KG1 (cell line): ENCODE data around the gene C2orf74.
"Not testable (repeated sequence)": the region's sequence is repeated elsewhere in the genome, so short reads cannot be mapped to it uniquely, and the experiment has no call there.

Experiments used
- DNase-seq: peaks from one replicate; lab custom pipeline; 2025; lab: John Stamatoyannopoulos, UW

Gene C2orf74

DNA sequence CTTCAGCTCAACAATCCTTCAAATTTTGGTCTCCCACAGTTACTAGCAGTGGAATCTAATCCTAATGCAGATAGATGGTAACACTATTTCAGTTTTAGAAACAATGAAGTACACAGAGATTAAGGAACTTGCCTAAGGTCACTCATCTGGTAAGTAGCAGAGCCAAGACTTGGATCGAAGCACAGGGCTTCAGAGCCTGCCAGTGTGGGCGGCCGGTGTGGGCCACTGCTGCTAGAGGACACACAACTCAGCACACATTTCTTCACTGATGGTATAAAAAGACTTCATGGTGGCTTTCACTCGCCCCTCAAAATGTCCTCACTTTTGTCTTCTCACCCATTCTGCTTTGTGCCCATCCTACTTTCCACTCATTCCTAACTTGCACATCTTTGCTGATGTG, 11.1 kb downstream of the C2orf74 start:
- no peak for DNase-seq

- no peak for DNase-seq
These were observed 13.0 kb downstream of the C2orf74 start for GRCh38 chr2:61175036-61175435.

- peak; percentile 85 for DNase-seq
These were observed 15.1 kb downstream of the C2orf74 start for GRCh38 chr2:61176755-61177726.

DNA sequence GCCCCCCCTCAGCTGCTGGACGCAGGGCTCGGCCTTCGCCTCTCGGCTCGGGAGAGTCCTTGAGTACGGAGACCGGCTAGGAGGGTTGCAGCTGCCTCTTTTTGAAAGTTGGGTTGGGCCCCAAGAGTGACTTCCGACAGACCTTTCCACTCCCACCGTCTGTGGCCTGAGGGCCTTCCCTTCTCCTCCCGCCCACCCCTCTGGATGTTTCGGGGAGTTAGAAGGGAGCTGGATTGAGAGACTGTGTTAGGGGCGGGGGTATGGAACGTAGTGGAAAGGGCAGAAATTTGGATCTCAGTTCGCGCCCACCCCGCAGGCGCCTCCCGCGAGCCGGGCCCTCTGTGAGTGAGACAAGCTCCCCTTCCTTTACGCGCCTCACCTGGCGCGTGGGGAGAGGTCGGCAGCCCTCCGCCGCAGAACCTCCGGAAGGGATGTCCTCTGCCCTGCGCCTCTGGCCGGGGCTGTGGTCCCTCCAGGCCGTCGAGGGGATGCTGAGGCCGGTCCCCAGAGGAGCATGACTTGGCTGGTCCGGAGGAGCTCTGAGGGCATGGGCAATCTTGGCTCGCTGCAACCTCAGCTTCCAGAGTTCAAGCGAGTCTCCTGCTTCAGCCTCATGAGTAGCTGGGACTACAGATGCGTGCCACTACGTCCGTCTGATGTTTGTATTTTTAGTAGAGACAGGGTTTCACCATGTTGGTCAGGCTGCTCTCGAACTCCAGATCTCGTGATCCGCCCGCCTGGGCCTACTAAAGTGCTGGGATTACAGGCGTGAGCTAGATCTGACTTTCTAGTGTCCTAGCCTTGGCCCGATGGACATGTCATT, 15.9 kb downstream of the C2orf74 start:
- no peak for DNase-seq

DNA sequence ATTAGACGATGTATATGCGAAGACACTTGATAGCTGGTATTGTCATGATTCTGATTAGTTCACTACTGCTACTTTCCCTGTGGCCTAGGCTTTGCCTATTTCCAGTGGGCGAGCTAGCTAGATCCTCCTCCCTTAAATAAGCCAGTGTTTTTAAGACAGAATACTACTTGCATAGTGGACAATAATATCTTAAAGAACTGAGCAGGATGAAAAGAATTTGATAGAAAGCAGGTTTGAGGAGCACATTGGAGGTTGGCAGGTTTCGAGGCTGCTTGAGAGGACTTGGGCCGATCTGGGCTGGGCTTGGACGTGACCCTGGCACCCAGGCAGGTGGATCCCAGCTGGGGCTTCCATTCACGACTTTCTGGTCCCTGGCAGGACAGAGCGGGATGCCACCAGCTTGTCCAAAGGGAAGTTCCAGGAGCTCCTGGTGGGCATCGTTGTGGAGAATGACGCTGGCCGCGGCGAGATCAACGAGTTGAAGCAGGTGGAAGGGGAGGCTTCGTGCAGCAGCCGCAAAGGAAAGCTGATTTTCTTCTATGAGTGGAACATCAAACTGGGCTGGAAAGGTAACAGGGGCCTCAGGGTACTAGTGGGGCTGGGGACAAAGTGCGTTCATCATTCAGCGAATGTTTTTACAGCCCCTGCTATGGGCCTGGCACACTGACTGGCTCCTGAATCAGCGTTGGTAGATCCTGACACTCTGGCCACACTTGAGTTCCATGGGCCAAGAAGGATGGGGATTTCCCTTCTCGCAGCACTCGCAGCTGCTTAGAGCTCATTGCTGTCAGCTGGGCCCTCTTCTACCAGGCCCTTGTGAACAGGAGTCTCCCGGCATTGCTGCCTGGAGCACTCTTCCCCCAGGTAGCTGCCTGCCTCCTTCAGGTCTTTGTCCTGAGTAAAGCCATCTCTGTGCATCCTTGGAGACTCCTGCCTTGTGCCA, 16.9 kb downstream of the C2orf74 start:
- DNase-seq = no peak

DNA sequence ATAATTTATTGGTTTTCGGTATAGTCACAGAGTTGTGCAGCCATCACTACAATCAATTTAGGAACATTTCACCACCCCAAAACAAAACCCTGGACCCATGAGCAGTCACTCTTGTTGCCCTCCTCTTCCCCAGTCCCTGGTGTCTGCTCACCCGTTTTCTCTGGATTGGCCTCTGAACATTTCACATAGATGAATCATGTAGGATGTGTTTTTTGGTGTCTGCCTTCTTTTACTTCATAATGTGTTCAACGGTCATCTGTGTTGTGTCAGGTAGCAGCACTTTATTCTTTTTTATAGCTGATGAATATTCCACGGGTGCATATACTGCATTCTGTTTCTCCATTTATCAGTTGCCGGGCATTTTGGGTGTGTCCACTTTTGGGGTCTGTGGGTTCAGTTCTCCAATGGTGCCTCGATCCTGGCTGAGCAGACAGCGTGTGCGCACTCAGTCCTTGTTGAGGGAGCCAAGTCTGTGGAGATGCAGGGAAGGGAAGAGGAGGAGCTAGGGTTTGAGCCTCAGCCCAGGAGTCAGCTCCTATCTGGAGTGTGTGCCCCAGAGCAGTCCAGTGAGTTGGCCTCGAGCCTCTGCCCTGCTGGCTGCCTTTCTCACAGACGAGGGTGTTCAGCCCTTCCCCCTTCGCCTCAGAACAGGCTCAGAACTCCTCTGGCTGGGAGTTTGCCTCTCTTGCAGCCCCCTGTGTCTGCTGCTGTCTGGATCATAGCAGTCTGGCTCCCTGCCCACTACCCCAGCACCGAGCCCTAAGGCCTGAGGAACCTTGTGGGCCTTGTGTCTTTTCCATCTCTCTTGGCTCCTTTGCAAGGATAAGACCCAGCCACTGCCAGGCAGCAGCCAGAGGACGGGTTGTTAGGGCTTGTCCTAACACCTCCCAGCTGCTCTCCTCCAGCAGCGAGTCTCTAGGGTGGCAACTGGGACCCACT, 18.0 kb downstream of the C2orf74 start:
- DNase-seq = no peak

DNA sequence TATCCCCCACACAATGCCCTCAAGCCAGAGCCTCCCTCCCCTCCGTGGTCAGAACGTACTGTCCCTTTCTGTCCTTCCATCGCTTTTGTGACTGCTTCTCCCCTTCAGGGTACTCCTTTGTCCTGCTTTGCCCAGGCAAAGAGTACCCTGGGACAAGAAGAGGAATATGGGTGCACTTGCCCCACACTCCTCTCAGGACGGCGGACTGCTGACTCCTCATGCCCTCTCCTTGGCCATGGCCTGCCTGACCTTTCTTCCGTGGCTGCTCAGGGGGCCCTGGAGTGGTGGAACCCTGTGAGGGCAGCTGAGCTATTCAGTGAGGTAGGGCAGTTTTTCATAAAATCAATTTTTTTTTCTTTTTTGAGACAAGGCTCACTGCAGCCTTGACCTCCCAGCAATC, 18.7 kb downstream of the C2orf74 start:
- DNase-seq = no peak

- DNase-seq = no peak
These were observed 19.5 kb downstream of the C2orf74 start for GRCh38 chr2:61181382-61182058.

- no peak for DNase-seq
These were observed 20.0 kb downstream of the C2orf74 start for GRCh38 chr2:61182059-61182383.

DNA sequence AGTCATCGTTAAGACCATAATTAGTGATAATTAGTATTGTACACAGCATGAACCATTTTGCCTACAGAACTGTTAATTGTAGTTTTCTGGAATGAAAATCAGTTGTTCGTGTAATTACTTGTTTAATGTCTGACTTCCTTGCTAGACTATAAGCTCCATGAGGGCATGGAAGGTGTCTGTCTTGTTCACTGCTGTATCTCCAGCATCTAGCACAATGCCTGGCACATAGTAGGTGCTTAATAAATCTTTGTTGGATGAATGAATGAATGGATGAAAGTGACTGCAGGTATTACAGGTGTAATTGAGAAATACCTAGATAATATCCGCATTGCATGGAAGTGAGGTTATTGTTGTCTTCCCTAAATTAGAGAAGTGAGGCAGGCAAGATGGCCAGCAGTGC, 21.8 kb downstream of the C2orf74 start:
- DNase-seq = no peak

DNA sequence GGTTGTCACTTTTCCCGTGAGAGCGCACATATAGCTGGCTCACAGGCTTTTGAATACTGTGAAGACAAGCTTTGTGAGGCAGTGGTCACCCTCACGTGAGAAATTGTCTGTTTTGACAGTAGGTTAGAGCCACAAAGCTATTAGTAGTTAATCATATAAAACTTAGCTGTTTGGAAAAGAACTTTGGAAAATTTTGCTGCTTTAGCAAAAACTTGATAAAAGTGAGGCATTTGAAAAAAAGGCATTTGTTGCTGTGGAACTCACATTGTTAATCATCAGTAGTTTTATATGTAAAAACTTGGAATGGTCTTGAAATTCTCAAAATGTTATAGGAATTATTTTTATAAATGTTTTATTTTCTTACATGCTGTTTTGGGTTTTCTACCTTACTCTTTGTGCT, 22.3 kb downstream of the C2orf74 start:
- no peak for DNase-seq

DNA sequence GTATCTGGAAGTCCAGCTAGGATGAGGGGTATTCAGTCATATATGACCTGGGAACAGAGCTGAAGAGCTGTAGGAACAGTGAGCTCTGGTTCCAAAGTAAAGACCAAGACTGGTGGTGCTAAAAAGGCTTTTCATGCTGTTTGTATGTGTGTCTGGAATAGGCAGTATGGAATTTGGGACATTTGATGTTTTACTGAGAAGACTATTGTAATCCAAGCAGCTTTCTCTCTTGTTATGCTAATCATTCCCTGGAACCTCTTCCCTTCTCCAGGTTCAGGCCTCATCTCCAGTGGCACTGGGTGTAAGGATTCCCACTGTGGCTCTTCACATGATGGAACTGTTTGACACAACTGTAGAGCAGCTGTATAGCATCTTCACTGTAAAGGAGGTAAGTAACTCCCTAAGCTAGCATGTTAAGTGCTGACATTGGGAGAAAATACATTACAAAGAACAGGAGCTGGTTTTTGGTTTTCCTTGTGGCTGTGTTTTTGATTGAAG, 23.3 kb downstream of the C2orf74 start:
- DNase-seq = no peak

DNA sequence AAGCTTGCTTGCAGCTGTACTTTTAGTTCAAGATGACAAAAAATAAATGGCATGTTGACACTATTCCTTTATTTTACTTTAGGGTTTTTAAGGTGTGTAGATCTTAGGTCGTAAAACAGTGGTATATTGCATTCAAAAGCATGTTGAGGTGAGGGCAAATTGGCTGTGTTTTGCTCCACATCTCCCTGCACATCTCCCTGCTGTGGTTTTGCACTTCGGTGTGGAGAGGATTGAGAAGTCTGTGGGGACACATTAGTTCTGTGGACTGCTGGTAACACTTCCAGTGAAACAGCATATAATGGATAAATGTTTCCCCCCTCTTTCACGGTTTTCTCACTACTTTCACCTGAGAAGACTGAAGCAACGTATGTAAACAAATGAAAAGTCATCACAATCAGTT, 25.1 kb downstream of the C2orf74 start:
- no peak for DNase-seq

GRCh38 chr2:61193670-61194561, 31.9 kb downstream of the C2orf74 start:
- no peak for DNase-seq

DNA sequence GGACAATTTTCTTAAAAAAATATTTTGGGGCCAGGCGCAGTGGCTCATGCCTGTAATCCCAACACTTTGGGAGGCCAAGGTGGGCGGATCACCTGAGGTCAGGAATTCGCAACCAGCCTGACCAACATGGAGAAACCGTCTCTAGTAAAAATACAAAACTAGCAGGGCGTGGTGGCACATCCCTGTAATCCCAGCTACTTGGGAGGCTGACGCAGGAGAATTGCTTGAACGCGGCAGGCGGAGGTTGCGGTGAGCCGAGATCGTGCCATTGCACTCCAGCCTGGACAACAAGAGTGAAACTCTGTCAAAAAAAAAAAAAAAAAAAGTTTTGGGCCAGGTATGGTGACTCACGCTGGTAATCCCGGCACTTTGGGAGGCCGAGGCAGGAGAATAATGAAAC, 32.7 kb downstream of the C2orf74 start:
- DNase-seq = not testable (repeated sequence)

GRCh38 chr2:61196671-61197070, 34.7 kb downstream of the C2orf74 start:
- DNase-seq = no peak

DNA sequence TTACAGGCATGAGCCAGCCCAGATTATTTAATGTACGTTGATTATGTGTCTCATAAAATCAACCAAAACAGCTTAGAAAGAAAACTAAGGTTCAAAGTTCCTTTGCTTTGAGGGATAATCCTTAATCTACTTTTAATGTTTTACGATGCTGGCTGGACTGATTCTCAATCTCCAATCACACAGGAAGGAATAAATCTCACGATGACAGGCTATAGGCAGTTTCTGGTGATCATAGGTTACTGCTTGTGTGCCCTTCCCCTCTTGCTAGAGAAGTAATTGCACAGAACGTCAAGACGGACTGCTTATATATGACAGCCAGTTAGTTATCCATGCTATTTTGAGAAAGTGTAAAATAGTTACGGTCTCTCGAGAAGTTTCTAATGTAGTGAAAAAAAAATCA, 43.1 kb downstream of the C2orf74 start:
- no peak for DNase-seq

GRCh38 chr2:61210332-61210981, 48.5 kb downstream of the C2orf74 start:
- no peak for DNase-seq

DNA sequence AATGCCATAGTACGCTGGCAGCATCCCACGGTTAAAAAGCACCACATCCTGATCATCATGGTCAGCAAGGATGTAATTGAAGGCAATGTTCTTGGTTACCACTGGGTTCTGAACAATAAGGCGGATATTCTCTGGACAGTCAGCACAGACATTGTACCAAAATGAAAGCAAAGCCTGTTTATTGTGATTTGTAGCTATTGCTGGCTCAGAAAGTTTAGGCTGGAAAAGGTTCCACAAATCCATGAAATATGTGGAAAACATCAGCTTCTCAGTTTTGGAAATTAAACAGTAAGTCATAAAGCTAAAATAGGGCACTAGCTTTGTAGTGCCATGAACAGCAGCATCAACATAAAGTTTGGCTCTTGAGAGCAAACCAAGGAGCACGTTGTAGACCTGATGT, 52.2 kb downstream of the C2orf74 start:
- no peak for DNase-seq
